Measurements from ENCODE around the gene SERPIND1.
"Not testable (repeated sequence)": the region's sequence is repeated elsewhere in the genome, so short reads cannot be mapped to it uniquely, and the experiment has no call there.

Gene SERPIND1

DNA sequence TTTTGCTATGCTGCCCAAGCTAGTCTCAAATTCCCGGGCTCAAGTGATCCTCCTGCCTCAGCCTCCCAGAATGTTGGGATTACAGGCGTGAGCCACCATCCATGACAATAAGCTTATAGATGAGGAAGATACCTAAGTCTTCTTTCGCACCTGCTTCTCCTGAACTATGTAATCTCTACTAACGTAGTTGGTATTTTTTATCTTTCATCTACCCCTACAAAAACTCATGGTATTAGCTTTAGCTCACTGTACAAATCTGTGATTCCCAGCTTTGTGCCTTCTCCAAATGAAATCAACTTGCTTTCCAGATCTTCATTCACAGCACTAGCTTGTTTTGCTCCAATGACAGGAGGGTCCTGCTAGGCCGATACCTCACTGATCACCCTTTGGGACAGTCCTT lies 48.3 kb downstream of the SERPIND1 start:
- ChIA-PET POLR2A (ENCODE audit: low non-redundant PET) (no interaction called here), CTCF (no interaction called here)
- no peak for TF ChIP-seq CTCF (conservative IDR thresholded peaks at IDR 0.05; ENCODE audit: low read depth)

DNA sequence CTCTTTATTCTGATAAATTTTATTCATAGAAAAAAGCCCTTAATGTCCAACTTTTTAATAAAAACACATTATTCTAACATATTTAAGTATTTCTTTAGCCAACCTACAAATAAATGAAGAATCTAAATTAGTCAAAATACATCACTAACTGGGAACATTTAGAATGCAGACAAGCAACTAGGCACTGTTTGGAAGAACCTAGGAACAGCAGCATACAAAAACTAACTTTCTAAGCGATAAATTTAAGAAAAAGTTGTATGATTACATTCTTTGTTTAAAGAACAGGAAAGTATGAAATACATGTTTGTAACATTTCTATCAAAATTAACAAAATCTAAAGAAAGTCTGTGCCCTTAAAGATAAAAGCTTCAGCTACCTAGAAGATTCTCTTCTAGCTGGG lies 49.4 kb downstream of the SERPIND1 start:
- no peak overlapping the region for H3K27ac ChIP-seq
- ChIA-PET CTCF (interaction anchor here (1.3 kb wide), 1 partner anchor 12 kb away, joined by 3 read pairs; no protein-coding TSS in a partner anchor), POLR2A (ENCODE audit: low non-redundant PET) (no interaction called here)
- no peak for DNase-seq (ENCODE audit: low spot score)
- no peak for TF ChIP-seq CTCF (conservative IDR thresholded peaks at IDR 0.05; ENCODE audit: low read depth)

More for the DNA sequence above, 48.3 kb downstream of the SERPIND1 start:
- DNase-seq (ENCODE audit: low spot score), result no peak
- H3K27ac ChIP-seq, result no peak overlapping the region

- DNase-seq (ENCODE audit: low spot score); H3K27ac ChIP-seq; POLR2A ChIA-PET (ENCODE audit: low non-redundant PET); CTCF ChIA-PET: not testable (repeated sequence)
These were observed 51.3 kb downstream of the SERPIND1 start for GRCh38 chr22:20825216-20825615.

GRCh38 chr22:20825624-20826023 lies 51.7 kb downstream of the SERPIND1 start:
- no peak for TF ChIP-seq CTCF (conservative IDR thresholded peaks at IDR 0.05; ENCODE audit: low read depth)

GRCh38 chr22:20826373-20827152 lies 52.6 kb downstream of the SERPIND1 start:
- DNase-seq (ENCODE audit: low spot score); POLR2A ChIA-PET (ENCODE audit: low non-redundant PET); CTCF ChIA-PET; H3K27ac ChIP-seq: not testable (repeated sequence)

More at GRCh38 chr22:20825624-20826023, 51.7 kb downstream of the SERPIND1 start:
- CTCF ChIA-PET, result no interaction called here
- no peak for DNase-seq (ENCODE audit: low spot score)
- POLR2A ChIA-PET (ENCODE audit: low non-redundant PET), result no interaction called here
- no peak overlapping the region for H3K27ac ChIP-seq

GRCh38 chr22:20829491-20830134 lies 55.7 kb downstream of the SERPIND1 start:
- H3K27ac ChIP-seq, result no peak overlapping the region
- ChIA-PET POLR2A (ENCODE audit: low non-redundant PET) (no interaction called here), CTCF (no interaction called here)
- DNase-seq (ENCODE audit: low spot score), result no peak
- TF ChIP-seq CTCF (conservative IDR thresholded peaks at IDR 0.05; ENCODE audit: low read depth), result no peak

- ChIA-PET CTCF (no interaction called here), POLR2A (ENCODE audit: low non-redundant PET) (no interaction called here)
These were observed 59.3 kb downstream of the SERPIND1 start for GRCh38 chr22:20833225-20833665.

More at GRCh38 chr22:20833225-20833665, 59.3 kb downstream of the SERPIND1 start:
- TF ChIP-seq CTCF (conservative IDR thresholded peaks at IDR 0.05; ENCODE audit: low read depth), result no peak
- no peak for DNase-seq (ENCODE audit: low spot score)
- no peak overlapping the region for H3K27ac ChIP-seq

Data from RWPE1 (cell line).